ENCODE measurements around the gene MOBP.

MOBP gene

DNA sequence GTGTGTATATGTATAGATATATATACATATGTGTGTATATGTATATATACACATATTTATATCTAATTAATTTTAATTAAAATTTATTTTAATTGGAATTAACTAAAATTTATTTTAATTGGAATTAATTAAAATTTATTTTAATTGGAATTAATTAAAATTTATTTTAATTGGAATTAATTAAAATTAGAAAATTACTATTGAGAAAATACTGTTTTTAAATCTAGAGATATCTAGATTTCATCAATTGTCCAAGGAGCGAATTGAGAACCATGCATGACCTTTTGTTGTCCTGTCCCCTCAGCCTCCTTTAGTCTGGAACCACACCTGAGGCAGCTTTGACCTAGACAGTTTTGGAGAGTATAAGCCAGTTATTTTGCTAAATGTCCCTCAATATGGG lies 1.8 kb downstream of the MOBP start:
- Histone ChIP-seq H4K20me1 (ENCODE audit: control insufficient read depth, insufficient read depth, low read depth, low read length) (no peaks in the 10 kb centered on the region), H3K27me3 (ENCODE audit: control insufficient read depth, low read length) (no peaks in the 10 kb centered on the region), H3F3A (ENCODE audit: control insufficient read depth, insufficient read depth) (no peaks in the 10 kb centered on the region), H3K4me2 (ENCODE audit: low read length) (no peak overlapping the region), H3K9me2 (replicated peaks; ENCODE audit: control insufficient read depth, low read length) (no peaks in the 10 kb centered on the region), H3K27ac (ENCODE audit: low read depth, low read length) (no peak overlapping the region), H3K36me3 (ENCODE audit: control insufficient read depth, low read length) (no peaks in the 10 kb centered on the region), H3K79me2 (ENCODE audit: control insufficient read depth, low read length) (no peaks in the 10 kb centered on the region), H3K4me1 (ENCODE audit: control insufficient read depth, low read length) (no peaks in the 10 kb centered on the region), H3K9me3 (ENCODE audit: control insufficient read depth, insufficient read depth, low read length) (no peaks in the 10 kb centered on the region), H3K4me3 (ENCODE audit: low read length) (no peak overlapping the region)
- no peak for TF ChIP-seq EZH2phosphoT487 (IDR thresholded peaks at IDR 0.05; ENCODE audit: borderline replicate concordance, low read length)
- TF ChIP-seq, protein P1, sequence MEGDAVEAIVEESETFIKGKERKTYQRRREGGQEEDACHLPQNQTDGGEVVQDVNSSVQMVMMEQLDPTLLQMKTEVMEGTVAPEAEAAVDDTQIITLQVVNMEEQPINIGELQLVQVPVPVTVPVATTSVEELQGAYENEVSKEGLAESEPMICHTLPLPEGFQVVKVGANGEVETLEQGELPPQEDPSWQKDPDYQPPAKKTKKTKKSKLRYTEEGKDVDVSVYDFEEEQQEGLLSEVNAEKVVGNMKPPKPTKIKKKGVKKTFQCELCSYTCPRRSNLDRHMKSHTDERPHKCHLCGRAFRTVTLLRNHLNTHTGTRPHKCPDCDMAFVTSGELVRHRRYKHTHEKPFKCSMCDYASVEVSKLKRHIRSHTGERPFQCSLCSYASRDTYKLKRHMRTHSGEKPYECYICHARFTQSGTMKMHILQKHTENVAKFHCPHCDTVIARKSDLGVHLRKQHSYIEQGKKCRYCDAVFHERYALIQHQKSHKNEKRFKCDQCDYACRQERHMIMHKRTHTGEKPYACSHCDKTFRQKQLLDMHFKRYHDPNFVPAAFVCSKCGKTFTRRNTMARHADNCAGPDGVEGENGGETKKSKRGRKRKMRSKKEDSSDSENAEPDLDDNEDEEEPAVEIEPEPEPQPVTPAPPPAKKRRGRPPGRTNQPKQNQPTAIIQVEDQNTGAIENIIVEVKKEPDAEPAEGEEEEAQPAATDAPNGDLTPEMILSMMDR (IDR thresholded peaks at IDR 0.05; ENCODE audit: low read depth, low read length, poor library complexity, severe bottlenecking) = no peak

DNA sequence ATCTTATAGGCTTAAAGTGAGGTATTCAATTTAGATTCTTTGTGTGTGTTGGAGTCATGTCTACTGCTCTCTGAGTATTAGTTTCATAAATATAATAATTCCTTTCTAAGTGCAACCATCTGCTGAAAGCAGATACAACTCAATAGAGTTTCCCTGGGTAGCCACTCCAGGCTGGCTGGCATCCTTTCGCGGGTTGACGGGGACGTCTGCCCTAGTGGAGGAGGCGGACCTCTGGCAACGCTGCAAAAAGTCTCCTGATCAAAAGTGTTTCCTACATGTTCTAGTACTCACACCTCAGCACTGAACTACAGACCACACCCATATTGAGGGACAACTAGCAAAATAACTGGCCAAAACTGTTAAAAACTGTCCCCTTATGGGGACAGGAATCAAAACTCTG lies 2.5 kb downstream of the MOBP start:
- no peaks in the 10 kb centered on the region for H3K4me1 ChIP-seq (ENCODE audit: control insufficient read depth, low read length)
- TF ChIP-seq, protein P1 (IDR thresholded peaks at IDR 0.05; ENCODE audit: low read depth, low read length, poor library complexity, severe bottlenecking) = no peak
- TF ChIP-seq EZH2phosphoT487 (IDR thresholded peaks at IDR 0.05; ENCODE audit: borderline replicate concordance, low read length) = no peak
- no peaks in the 10 kb centered on the region for H3K27me3 ChIP-seq (ENCODE audit: control insufficient read depth, low read length)
- no peak overlapping the region for H3K4me2 ChIP-seq (ENCODE audit: low read length)
- no peak overlapping the region for H3K27ac ChIP-seq (ENCODE audit: low read depth, low read length)
- no peaks in the 10 kb centered on the region for H3K9me3 ChIP-seq (ENCODE audit: control insufficient read depth, insufficient read depth, low read length)
- H3F3A ChIP-seq (ENCODE audit: control insufficient read depth, insufficient read depth) = no peaks in the 10 kb centered on the region
- no peaks in the 10 kb centered on the region for H4K20me1 ChIP-seq (ENCODE audit: control insufficient read depth, insufficient read depth, low read depth, low read length)
- no peak overlapping the region for H3K4me3 ChIP-seq (ENCODE audit: low read length)
- H3K9me2 ChIP-seq (replicated peaks; ENCODE audit: control insufficient read depth, low read length) = no peaks in the 10 kb centered on the region
- no peaks in the 10 kb centered on the region for H3K36me3 ChIP-seq (ENCODE audit: control insufficient read depth, low read length)
- H3K79me2 ChIP-seq (ENCODE audit: control insufficient read depth, low read length) = no peaks in the 10 kb centered on the region

DNA sequence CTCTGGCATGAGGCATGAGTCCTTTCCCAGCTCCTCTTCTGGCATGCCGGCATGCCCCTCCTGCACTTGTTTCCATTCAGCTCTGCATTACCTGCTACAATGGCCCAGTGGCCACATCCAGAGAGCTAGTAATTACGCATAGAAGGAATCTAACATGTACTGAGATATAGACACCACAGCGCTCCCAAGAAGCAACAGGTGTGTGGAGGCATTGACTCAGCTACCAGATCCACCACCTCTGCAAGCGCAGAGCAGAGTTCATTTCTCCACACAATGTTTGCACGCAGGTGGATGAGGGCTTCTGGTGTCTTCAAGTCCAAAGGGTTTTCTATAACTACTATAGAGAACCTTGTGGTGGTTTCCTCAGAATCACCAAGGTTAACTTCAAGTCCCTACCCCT lies 4.2 kb downstream of the MOBP start:
- H3K4me2 ChIP-seq (ENCODE audit: low read length) = no peak overlapping the region
- H3K9me3 ChIP-seq (ENCODE audit: control insufficient read depth, insufficient read depth, low read length) = no peaks in the 10 kb centered on the region
- H3K36me3 ChIP-seq (ENCODE audit: control insufficient read depth, low read length) = no peaks in the 10 kb centered on the region
- no peaks in the 10 kb centered on the region for H3K4me1 ChIP-seq (ENCODE audit: control insufficient read depth, low read length)
- H3K27me3 ChIP-seq (ENCODE audit: control insufficient read depth, low read length) = no peaks in the 10 kb centered on the region
- H3K9me2 ChIP-seq (replicated peaks; ENCODE audit: control insufficient read depth, low read length) = no peaks in the 10 kb centered on the region
- H3K4me3 ChIP-seq (ENCODE audit: low read length) = no peak overlapping the region
- H3K27ac ChIP-seq (ENCODE audit: low read depth, low read length) = no peak overlapping the region
- H3F3A ChIP-seq (ENCODE audit: control insufficient read depth, insufficient read depth) = no peaks in the 10 kb centered on the region
- no peak for TF ChIP-seq EZH2phosphoT487 (IDR thresholded peaks at IDR 0.05; ENCODE audit: borderline replicate concordance, low read length)
- TF ChIP-seq, protein P1 (IDR thresholded peaks at IDR 0.05; ENCODE audit: low read depth, low read length, poor library complexity, severe bottlenecking) = no peak
- H3K79me2 ChIP-seq (ENCODE audit: control insufficient read depth, low read length) = no peaks in the 10 kb centered on the region
- H4K20me1 ChIP-seq (ENCODE audit: control insufficient read depth, insufficient read depth, low read depth, low read length) = no peaks in the 10 kb centered on the region
